Esophagus muscularis mucosa (tissue), 4 donors: ENCODE measurements around the gene TSHZ3. TPM values are rescaled to one million over a fixed set of nuclear protein-coding genes. Genes with fewer than 3 reads are reported as not detected.
A peak's percentile ranks its signal among the peaks of the same experiment; 100 is the strongest.

Experiments used
- DNase-seq: peaks from one replicate; pipeline ENCODE4 v3.0.0-alpha.2; 2017; ENCODE audit errors: extremely low spot score
- H3K27ac ChIP-seq, 4 donors: fragments of 200-600 bp; sonication (generic); replicated peaks in 1 of 4; 1 replicate in 3 of 4; 2 replicates in 1 of 4; pipeline ENCODE4 v1.5.1; 2016 to 2019; ENCODE audit warnings: mild to moderate bottlenecking in 1 of 4
- H3K27me3 ChIP-seq, 4 donors: fragments of 200-600 bp; sonication (generic); one replicate each; pipeline versions ENCODE4 v1.5.1 to v1.6.0; 2016 to 2019
- H3K36me3 ChIP-seq, 4 donors: fragments of 200-600 bp; sonication (generic); one replicate each; pipeline ENCODE4 v1.5.1; 2016 to 2019
- H3K4me1 ChIP-seq, 4 donors: fragments of 200-600 bp; sonication (generic); one replicate each; pipeline ENCODE4 v1.5.1; 2016 to 2019
- H3K4me3 ChIP-seq, 4 donors: fragments of 200-600 bp; sonication (generic); 1 replicate in 2 of 4; 2 replicates in 2 of 4; pipeline ENCODE4 v1.5.1; 2016 to 2019; ENCODE audit warnings: mild to moderate bottlenecking in 4 of 4, moderate library complexity in 1 of 4
- H3K9me3 ChIP-seq, 4 donors: fragments of 200-600 bp; sonication (generic); 1 replicate in 3 of 4; 2 replicates in 1 of 4; pipeline ENCODE4 v1.5.1; 2016 to 2019
- EP300 ChIP-seq: sonication (generic); formaldehyde crosslinking; IDR thresholded peaks from one replicate; pipeline ENCODE4 v1.6.1; 2017; ENCODE audit warnings: antibody characterized with exemption
- POLR2A ChIP-seq: fragments of 450-650 bp; IDR thresholded peaks from one replicate; pipeline ENCODE4 v1.6.1; 2017; ENCODE audit warnings: antibody characterized with exemption, moderate library complexity, mild to moderate bottlenecking, low read depth
- POLR2AphosphoS5 ChIP-seq, 2 donors: sonication (generic); formaldehyde crosslinking; IDR thresholded peaks; one replicate each; pipeline ENCODE4 v1.6.1; 2017; ENCODE audit warnings: antibody characterized with exemption in 2 of 2
- WGBS: methylation state at CpG from one replicate; pipeline ENCODE4 v1.1.5; 2018; 5-methylcytosine and 5-hydroxymethylcytosine counted together
- intact Hi-C: fragments of 100-400 bp; cut with DNase I; formaldehyde crosslinking; loops from one replicate; pipeline ENCODE4 v1.15.1; 2023
- total RNA-seq, 4 donors: library from RNA; depleted of rRNA; stranded (reverse); fragments of >200 nt; gene quantifications; one replicate each; pipeline versions ENCODE4 v1.1.0 to v1.2.1, GENCODE V29; 2016
- TF ChIP-seq, protein P1 (sequence below), 3 experiments: fragments of 200-600 bp in 2 of 3; fragments of 450-650 bp in 1 of 3; sonication (generic) in 2 of 3; IDR thresholded peaks; one replicate each; pipeline ENCODE4 v1.5.1; 2017 to 2019; ENCODE audit warnings: antibody characterized with exemption in 3 of 3, mild to moderate bottlenecking in 2 of 3, moderate library complexity in 1 of 3

The TSHZ3 gene
- total RNA-seq, 4 donors from 2014 or later: 17.1 to 45.5 (median 24.6) TPM

DNA sequence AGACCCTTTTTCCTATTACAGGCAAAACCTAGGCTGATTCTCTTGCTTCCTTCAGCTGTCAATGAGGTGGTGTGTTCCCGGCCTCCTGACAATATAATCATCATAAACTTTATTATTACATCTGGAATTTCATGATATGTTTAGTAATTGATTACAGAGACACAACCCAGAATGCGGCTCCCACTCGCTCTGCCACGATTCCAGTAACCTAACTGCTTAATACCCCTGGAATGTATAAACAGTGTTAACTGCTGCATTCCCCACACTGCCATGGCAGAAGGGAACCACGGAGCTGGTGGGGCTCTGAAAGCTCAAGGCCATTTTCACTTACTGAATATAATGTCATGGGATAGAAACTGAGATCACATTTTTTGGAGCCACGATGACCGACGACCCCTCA lies 17.1 kb downstream of the TSHZ3 start:
- TF ChIP-seq, protein P1, sequence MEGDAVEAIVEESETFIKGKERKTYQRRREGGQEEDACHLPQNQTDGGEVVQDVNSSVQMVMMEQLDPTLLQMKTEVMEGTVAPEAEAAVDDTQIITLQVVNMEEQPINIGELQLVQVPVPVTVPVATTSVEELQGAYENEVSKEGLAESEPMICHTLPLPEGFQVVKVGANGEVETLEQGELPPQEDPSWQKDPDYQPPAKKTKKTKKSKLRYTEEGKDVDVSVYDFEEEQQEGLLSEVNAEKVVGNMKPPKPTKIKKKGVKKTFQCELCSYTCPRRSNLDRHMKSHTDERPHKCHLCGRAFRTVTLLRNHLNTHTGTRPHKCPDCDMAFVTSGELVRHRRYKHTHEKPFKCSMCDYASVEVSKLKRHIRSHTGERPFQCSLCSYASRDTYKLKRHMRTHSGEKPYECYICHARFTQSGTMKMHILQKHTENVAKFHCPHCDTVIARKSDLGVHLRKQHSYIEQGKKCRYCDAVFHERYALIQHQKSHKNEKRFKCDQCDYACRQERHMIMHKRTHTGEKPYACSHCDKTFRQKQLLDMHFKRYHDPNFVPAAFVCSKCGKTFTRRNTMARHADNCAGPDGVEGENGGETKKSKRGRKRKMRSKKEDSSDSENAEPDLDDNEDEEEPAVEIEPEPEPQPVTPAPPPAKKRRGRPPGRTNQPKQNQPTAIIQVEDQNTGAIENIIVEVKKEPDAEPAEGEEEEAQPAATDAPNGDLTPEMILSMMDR (IDR thresholded peaks at IDR 0.05): no peak
- peak in 1 of 2 donors; percentile 10 for TF ChIP-seq POLR2AphosphoS5 (IDR thresholded peaks at IDR 0.05)
- H3K36me3 ChIP-seq: no peaks in the 10 kb centered on the region
- peak overlapping the region; percentile 42 to 59 (median 56) for H3K27ac ChIP-seq
- no peaks in the 10 kb centered on the region for H3K27me3 ChIP-seq
- H3K4me1 ChIP-seq: peaks cover 8 to 97% (median 95%) of the 10 kb centered on the region in 4 donors
- 52% methylated on average over 8 of the region's 8 CpGs for WGBS
- no peak for DNase-seq
- H3K9me3 ChIP-seq: no peaks in the 10 kb centered on the region
- intact Hi-C loops: no loop called here
- peak overlapping the region in 1 of 4 donors; percentile 20 for H3K4me3 ChIP-seq

DNA sequence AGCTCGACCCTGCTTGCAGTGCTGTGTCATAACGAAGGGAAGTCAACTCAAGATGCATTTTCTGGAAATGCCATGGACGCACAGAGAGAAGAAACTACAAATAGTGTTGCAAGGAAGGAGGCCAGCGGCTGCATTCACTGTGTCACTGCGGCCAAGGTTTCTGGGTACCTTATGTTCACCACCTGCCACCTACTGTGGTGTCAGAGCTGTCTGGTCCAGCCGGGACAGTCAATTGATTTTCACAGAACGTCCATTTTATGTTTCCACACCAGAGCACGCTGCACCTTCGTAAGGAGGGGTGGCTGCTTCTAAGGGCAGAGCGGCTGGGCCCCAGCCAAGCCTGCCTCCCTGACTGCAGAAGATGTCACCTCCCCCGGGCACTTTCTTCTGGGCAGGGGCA lies 17.7 kb downstream of the TSHZ3 start:
- H3K27me3 ChIP-seq: no peaks in the 10 kb centered on the region
- H3K4me1 ChIP-seq: peaks cover 8 to 97% (median 95%) of the 10 kb centered on the region in 4 donors
- H3K36me3 ChIP-seq: no peaks in the 10 kb centered on the region
- intact Hi-C loops: no loop called here
- peak overlapping the region; percentile 42 to 59 (median 56) for H3K27ac ChIP-seq
- DNase-seq: no peak
- TF ChIP-seq, protein P1 (IDR thresholded peaks at IDR 0.05): no peak
- no peak for TF ChIP-seq EP300
- no peak for TF ChIP-seq POLR2AphosphoS5 (IDR thresholded peaks at IDR 0.05)
- TF ChIP-seq POLR2A: no peak
- peak overlapping the region in 1 of 4 donors; percentile 20 for H3K4me3 ChIP-seq
- 59% methylated on average over 11 of the region's 11 CpGs for WGBS
- no peaks in the 10 kb centered on the region for H3K9me3 ChIP-seq

DNA sequence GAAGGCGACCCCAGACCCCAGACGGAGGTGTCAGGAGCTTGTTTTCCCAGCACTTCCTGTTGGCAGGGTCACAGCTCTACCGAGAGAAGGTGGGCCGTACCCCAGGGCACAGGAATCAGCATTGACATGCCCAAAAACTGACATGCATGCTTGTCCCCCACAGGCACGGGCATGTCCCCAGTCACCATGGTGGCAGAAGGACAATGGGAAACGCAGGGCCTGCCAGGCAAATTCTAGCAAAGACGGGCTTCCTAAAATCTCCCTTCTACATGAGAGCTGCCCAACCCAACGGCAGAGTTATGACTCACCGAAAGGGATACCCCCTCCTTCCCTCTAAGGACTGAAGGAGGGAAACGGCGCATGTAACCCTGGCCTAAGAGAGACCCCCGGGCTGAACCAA lies 18.5 kb downstream of the TSHZ3 start:
- H3K9me3 ChIP-seq: no peaks in the 10 kb centered on the region
- DNase-seq: no peak
- no peaks in the 10 kb centered on the region for H3K27me3 ChIP-seq
- 50% methylated on average over 8 of the region's 12 CpGs for WGBS
- H3K4me1 ChIP-seq: peaks cover 8 to 97% (median 94%) of the 10 kb centered on the region in 4 donors
- no peaks in the 10 kb centered on the region for H3K36me3 ChIP-seq
- TF ChIP-seq POLR2A (no peak), POLR2AphosphoS5 (IDR thresholded peaks at IDR 0.05) (no peak), EP300 (no peak)
- TF ChIP-seq, protein P1 (IDR thresholded peaks at IDR 0.05): no peak
- peak overlapping the region in 3 of 4 donors; percentile 53 to 59 (median 58) for H3K27ac ChIP-seq
- intact Hi-C loops: no loop called here
- no peak overlapping the region for H3K4me3 ChIP-seq

DNA sequence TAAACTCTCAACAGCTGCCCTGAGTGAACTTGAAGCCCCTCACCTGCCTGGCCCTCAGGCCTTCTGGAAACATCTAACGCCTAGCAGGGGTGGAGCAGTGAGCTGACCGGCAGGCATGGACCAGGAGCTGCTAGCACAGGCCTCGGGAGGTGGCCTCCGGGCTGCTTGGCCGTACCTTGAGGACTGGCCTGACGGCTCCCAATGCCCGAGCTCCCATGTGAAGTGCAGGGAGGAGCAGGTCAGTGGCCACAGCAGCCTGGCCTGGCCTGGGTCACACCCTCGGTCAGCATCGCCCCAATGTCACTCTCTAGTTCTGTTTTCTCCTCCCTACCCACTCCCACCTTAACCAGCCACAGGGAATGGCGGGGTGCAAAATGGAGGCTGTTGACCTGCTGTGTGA lies 19.0 kb downstream of the TSHZ3 start:
- TF ChIP-seq POLR2A: no peak
- TF ChIP-seq EP300: no peak
- TF ChIP-seq, protein P1 (IDR thresholded peaks at IDR 0.05): no peak
- no peak for TF ChIP-seq POLR2AphosphoS5 (IDR thresholded peaks at IDR 0.05)
- H3K36me3 ChIP-seq: no peaks in the 10 kb centered on the region
- intact Hi-C loops: no loop called here
- no peaks in the 10 kb centered on the region for H3K9me3 ChIP-seq
- WGBS: 94% methylated on average over 6 of the region's 10 CpGs
- H3K27ac ChIP-seq: peak overlapping the region; percentile 43 to 58 (median 54)
- H3K4me1 ChIP-seq: peaks cover 8 to 97% (median 90%) of the 10 kb centered on the region in 4 donors
- H3K27me3 ChIP-seq: no peaks in the 10 kb centered on the region
- no peak for DNase-seq
- H3K4me3 ChIP-seq: no peak overlapping the region

DNA sequence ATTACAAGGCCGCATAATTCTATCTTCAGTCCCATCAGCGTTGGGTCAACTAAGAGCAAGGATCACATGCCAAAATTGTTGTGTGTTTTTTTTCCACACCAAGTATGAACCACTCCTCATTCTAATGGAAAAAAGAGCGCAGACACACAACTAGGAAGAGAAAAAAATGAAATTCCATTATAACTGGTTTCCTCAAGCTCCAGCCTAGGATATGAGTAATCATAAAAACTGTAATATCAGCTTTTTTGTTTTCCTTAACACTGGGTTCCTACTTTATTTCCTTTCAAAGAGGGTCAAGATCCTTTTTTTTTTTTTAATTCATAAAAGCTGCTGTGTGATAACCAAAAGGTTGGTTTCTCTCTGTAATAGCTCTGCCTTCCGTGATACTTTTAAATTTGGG lies 19.4 kb downstream of the TSHZ3 start:
- TF ChIP-seq POLR2AphosphoS5 (IDR thresholded peaks at IDR 0.05): no peak
- TF ChIP-seq POLR2A: no peak
- TF ChIP-seq, protein P1 (IDR thresholded peaks at IDR 0.05): no peak
- no peak for TF ChIP-seq EP300
- Histone ChIP-seq H3K4me3 (no peak overlapping the region), H3K4me1 (peaks cover 8 to 93% (median 86%) of the 10 kb centered on the region in 4 donors), H3K36me3 (no peaks in the 10 kb centered on the region), H3K9me3 (no peaks in the 10 kb centered on the region), H3K27me3 (no peaks in the 10 kb centered on the region), H3K27ac (peak overlapping the region in 3 of 4 donors; percentile 43 to 55 (median 53))
- DNase-seq: no peak
- WGBS: 77% methylated on average over 4 of the region's 4 CpGs
- intact Hi-C loops: no loop called here
